HG03521 (cell line): ENCODE results near the gene MAT2A.
A peak's percentile ranks its signal among the peaks of the same experiment; 100 is the strongest.
"Not testable (repeated sequence)": the region's sequence is repeated elsewhere in the genome, so short reads cannot be mapped to it uniquely, and the experiment has no call there.

Source experiments
- ATAC-seq: cut with Tn5 transposase; IDR thresholded peaks from one replicate; pipeline ENCODE4 v1.9.1; 2021; ENCODE audit warnings: mild to moderate bottlenecking, moderate library complexity; ENCODE audit not compliant: unreplicated experiment

MAT2A gene

GRCh38 chr2:85547089-85547858 lies 8.3 kb downstream of the MAT2A start:
- no peak for ATAC-seq

GRCh38 chr2:85547859-85548607 lies 9.1 kb downstream of the MAT2A start:
- ATAC-seq, result no peak

- ATAC-seq, result no peak
Observed at GRCh38 chr2:85548608-85548900, 9.6 kb downstream of the MAT2A start.

- ATAC-seq, result no peak
Observed at GRCh38 chr2:85549095-85549494, 10.1 kb downstream of the MAT2A start.

DNA sequence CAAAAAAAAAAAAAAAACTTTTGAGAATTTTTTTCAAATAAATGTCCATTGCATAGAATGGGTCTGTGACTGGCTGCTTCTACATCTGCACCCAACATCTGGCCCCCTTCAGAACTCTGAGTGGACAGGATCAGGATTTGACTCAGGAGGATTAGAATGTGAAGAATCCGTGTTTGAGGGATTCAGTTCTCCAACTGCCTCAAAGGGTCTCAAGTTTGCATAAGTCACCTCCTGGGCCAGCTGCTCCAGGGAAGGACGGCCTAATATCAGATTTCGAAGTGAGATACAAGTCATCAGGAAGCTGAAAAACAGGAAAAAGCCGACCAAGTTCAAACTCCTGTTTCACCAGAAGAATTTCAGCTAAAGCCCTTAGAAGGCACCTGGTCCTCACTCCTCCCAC lies 10.9 kb downstream of the MAT2A start:
- no peak for ATAC-seq

DNA sequence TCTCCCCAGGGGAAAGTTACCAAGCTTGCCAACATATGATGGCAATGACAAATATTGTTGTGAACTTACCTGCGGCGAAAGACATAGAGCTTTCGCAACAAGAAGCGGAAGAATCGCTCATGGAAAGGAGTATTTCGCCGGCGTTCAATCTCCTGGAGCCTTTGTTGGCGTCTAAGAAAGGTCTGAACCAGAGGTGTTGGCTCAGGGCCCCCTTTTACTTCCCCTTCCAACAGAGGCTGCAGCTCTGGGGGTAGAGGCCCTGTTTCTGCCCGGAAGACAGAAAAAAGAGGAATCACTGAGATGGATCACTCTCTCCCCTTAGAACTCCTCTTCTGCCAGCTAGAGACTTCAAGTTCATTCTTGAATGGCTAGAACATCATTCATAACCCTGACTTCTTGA lies 11.5 kb downstream of the MAT2A start:
- no peak for ATAC-seq

GRCh38 chr2:85551698-85552678 lies 13.0 kb downstream of the MAT2A start:
- peak; percentile 55 for ATAC-seq

DNA sequence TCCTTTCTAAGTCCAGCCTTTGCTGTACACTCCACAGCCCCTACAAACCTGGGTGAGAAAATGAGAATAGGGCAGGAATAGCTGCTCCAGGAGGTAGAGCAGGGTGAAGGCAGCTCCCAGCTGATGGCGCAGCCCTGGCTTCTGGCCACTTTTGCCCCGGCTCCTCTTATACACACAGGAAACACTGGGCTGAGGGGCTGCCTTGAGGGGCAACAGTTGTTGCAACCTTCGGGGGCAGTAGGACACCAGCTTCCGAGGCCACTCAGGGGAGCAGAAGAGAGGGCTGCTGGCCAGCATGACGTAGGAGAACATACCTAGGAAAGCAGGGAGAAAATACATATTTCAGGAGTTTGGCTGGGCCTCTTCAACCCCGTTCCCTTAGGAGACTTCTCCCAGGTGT lies 14.2 kb downstream of the MAT2A start:
- ATAC-seq, result no peak

- ATAC-seq, result no peak
Observed at GRCh38 chr2:85554980-85555612, 16.1 kb downstream of the MAT2A start.

- ATAC-seq, result no peak
Observed at GRCh38 chr2:85557130-85557529, 18.2 kb downstream of the MAT2A start.

GRCh38 chr2:85558160-85558559 lies 19.2 kb downstream of the MAT2A start:
- ATAC-seq, result no peak

DNA sequence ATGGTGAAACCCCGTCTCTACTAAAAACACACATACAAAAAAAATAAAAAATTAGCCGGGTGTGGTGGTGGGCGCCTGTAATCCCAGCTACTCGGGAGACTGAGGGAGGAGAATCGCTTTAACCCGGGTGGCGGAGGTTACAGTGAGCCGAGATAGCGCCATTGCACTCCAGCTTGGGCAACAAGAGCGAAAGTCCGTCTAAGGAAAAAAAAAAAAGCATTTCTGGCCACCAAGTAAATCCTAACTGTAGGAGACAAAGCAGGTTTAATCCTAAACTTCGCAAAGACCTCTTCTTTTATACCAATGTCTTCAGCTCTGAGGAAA lies 21.4 kb downstream of the MAT2A start:
- not testable (repeated sequence) for ATAC-seq

GRCh38 chr2:85560812-85561279 lies 21.9 kb downstream of the MAT2A start:
- peak; percentile 20 for ATAC-seq

DNA sequence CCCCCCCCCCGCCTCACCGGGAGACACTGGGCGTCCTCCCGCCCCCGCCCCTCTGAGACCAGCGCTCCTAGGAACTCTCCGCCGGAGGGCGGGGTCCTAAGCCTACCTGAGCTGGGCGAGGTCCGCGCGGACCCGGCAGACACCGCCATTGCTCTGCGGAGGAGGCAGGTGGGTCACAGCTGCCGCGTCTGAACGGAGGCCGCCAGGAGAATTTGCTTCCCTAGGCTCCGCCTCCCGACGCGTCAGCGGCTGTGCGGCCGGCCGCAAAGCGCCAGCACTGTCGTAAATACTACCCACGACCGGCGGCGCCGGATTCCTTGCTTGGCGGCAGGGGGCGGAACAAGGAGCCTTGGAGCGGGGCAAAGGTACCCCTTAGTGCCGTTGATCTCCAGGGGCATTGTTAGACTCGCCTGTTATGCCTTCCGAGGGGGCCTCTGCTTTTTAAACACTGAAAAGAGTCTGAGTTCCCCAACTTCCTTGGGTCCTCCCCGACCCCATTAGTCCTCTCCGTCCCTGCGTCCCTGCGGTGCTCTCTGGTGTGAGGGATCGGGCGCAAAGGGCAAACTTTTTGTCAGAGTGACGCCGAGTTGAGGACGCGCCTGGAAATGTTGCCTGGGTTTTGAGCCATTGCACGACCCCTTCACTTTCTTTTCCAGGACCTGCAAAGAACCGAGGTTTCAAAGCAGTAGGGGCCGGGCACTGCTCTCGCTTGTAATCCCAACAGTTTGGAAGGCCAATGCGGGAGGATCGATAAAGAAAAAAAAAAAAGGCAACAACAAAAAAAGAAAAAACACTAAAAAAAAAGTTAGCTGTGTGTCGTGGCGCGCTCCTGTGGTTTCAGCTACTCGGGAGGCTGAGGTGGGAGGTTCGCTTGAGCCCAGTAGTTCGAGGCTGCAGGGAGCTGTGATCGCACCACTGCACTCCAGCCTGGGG lies 22.6 kb downstream of the MAT2A start, which contains the start of gene GGCX:
GGCX (minus strand) TSS at position 214 of the 933 bp plus-strand sequence; CDS start at position 149, 65 bp downstream.
- peak; percentile 86 for ATAC-seq

- ATAC-seq, result no peak
Observed at GRCh38 chr2:85564144-85564563, 25.2 kb downstream of the MAT2A start.

GRCh38 chr2:85566265-85566664 lies 27.3 kb downstream of the MAT2A start:
- ATAC-seq, result no peak

- ATAC-seq, result no peak
Observed at GRCh38 chr2:85575739-85576138, 36.8 kb downstream of the MAT2A start.

DNA sequence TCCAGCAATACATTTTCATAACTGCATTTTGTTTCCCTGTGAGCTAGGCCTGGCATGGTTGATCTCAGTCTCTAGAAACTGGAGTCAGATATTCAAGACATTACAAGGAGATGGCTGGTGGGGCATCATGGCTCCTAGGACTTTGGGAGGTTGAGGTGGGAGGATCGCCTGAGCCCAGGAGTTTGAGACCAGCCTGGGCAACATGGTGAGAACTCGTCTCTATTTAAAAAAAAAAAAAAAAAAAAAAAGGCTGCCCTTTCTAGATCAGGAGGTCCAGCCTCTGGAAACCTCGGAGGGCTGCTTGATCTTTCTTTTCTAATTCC lies 38.1 kb downstream of the MAT2A start:
- no peak for ATAC-seq

- ATAC-seq, result no peak
Observed at GRCh38 chr2:85577386-85578242, 38.6 kb downstream of the MAT2A start, which contains the start of gene VAMP8. VAMP8 (plus strand) TSS chr2:85577586; CDS start chr2:85577647, 61 bp downstream.
